AG04450 (cell line): Measurements from ENCODE around the gene EEF1G. TPM values are rescaled to one million over a fixed set of nuclear protein-coding genes. Genes with fewer than 3 reads are reported as not detected.
"Not testable (repeated sequence)": the region's sequence is repeated elsewhere in the genome, so short reads cannot be mapped to it uniquely, and the experiment has no call there.

Experiments used
- CTCF ChIA-PET: fragments of 300-600, 350-600 bp; formaldehyde crosslinking; extraction: SDS; loops from one replicate; lab custom pipeline; 2022; ENCODE audit warnings: antibody characterized with exemption, inconsistent platforms; lab: Charles Lee
- POLR2A ChIA-PET: fragments of 350-600 bp; formaldehyde crosslinking; extraction: SDS; loops from one replicate; lab custom pipeline; 2021; ENCODE audit warnings: antibody characterized with exemption, inconsistent platforms; lab: Yijun Ruan, JAX
- DNase-seq: peaks from one replicate; pipeline ENCODE4 v3.0.0-alpha.2; 2011; ENCODE audit warnings: low read depth, low spot score
- H3K27ac ChIP-seq: one replicate; pipeline ENCODE4 v1.5.1; 2012; ENCODE audit warnings: low read depth, low read length, control low read depth
- H3K27me3 ChIP-seq: one replicate; pipeline ENCODE4 v1.6.0; 2012; ENCODE audit warnings: low read length; ENCODE audit not compliant: control insufficient read depth, insufficient read depth
- H3K4me3 ChIP-seq: 2 replicates; pipeline ENCODE4 v1.5.1; 2011; ENCODE audit warnings: mild to moderate bottlenecking, low read depth, low read length, control low read depth
- H3K9me3 ChIP-seq: 2 replicates; pipeline ENCODE4 v1.5.1; 2012; ENCODE audit warnings: low read length; ENCODE audit not compliant: control insufficient read depth, insufficient read depth
- polyA plus RNA-seq: library from polyadenylated mRNA; depleted of rRNA; stranded (reverse); fragments of >200 nt; gene quantifications from 2 replicates; pipeline ENCODE4 v1.2.3, GENCODE V29; 2011
- TF ChIP-seq, protein P1 (sequence below): IDR thresholded peaks from 2 replicates; pipeline ENCODE4 v1.5.1; 2011; ENCODE audit warnings: low read depth, low read length, control low read depth, inconsistent platforms

Gene EEF1G
- polyA plus RNA-seq, 1 experiment, result 2,186 TPM

DNA sequence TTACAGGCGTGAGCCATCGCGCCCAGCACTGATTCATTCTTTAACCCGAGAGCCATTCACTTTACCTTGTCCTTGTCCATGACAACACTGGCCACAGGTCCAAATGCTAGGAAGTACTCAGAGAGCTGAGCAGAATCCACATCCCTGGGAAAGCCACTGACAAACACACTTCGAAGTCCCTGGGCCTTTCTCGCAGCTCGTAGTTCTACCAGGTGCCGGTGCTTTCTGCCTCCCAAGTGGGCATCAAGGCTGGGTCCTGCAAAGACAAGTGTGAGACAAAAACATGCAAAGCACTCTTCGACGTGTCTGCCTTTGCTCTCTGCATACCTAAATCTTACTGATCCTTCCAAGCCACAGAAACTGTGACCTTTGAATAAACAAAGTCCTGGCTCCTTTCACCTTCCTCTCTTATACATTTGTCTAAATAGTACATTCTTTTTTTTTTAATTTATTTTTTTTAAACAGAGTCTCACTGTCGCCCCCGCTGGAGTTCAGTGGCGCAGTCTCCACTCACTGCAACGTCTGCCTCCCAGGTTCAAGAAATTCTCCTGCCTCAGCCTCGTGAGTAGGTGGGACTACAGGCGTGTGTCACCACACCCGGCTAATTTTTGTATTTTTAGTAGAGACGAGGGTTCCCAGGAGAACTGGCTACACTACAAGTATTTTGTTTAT is 15.4 kb upstream of the EEF1G start:
- POLR2A ChIA-PET, result no interaction called here
- Histone ChIP-seq H3K27ac (no peak overlapping the region), H3K27me3 (no peaks in the 10 kb centered on the region), H3K9me3 (no peaks in the 10 kb centered on the region; the same call in 1 of the 2 replicates), H3K4me3 (no peak overlapping the region)
- TF ChIP-seq, protein P1, sequence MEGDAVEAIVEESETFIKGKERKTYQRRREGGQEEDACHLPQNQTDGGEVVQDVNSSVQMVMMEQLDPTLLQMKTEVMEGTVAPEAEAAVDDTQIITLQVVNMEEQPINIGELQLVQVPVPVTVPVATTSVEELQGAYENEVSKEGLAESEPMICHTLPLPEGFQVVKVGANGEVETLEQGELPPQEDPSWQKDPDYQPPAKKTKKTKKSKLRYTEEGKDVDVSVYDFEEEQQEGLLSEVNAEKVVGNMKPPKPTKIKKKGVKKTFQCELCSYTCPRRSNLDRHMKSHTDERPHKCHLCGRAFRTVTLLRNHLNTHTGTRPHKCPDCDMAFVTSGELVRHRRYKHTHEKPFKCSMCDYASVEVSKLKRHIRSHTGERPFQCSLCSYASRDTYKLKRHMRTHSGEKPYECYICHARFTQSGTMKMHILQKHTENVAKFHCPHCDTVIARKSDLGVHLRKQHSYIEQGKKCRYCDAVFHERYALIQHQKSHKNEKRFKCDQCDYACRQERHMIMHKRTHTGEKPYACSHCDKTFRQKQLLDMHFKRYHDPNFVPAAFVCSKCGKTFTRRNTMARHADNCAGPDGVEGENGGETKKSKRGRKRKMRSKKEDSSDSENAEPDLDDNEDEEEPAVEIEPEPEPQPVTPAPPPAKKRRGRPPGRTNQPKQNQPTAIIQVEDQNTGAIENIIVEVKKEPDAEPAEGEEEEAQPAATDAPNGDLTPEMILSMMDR, result peak; percentile 49
- no peak for DNase-seq
- CTCF ChIA-PET, result interaction anchor here (0.7 to 1.3 kb wide), 3 partner anchors 12 to 46 kb away, joined by 3 read pairs; partner anchors contain the start of gene MTA2

DNA sequence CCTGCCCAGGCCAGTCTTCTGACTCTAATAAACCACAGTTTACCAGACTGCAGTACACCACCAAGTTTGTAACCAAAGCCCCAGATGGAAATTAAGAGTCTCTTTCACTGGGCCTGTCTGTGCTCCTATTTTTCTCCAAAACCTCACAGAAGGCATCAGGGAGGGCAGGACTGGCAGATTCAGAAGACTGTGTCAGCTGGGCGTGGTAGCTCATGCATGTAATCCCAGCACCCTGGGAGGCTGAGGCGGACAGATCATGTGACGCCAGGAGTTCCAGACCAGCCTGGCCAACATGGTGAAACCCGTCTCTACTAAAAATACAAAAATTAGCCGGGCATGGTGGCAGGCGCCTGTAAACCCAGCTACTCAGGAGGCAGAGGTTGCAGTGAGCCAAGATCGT is 11.7 kb upstream of the EEF1G start:
- not testable (repeated sequence) for H3K9me3 ChIP-seq, H3K27ac ChIP-seq, H3K4me3 ChIP-seq, H3K27me3 ChIP-seq, DNase-seq
- ChIA-PET POLR2A (interaction anchor here (1.1 kb wide), 1 partner anchor 12 kb away, joined by 3 read pairs; the partner anchor contains the start of gene EEF1G), CTCF (interaction anchor here (1.2 to 1.3 kb wide), 2 partner anchors 42 to 191 kb away, joined by 3 read pairs; no protein-coding TSS in a partner anchor)

DNA sequence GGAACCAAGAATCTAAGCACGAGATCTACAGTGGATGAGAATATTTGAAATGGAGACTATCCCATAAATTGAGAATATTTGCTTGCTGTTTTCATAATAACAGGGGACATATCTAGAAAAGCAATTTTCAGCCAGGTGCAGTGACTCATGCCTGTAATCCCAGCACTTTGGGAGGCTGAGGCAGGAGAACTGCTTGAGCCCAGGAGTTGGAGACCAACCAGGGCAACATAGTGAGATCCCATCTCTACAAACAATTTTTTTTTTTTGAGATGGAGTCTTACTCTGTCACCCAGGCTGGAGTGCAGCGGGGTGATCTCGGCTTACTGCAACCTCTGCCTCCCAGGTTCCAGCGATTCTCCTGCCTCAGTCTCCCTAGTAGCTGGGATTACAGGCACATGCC is 8.0 kb upstream of the EEF1G start:
- CTCF ChIA-PET, H3K27me3 ChIP-seq, H3K27ac ChIP-seq, H3K4me3 ChIP-seq, H3K9me3 ChIP-seq, DNase-seq: not testable (repeated sequence)
- POLR2A ChIA-PET, result interaction anchor here (2.0 kb wide), 1 partner anchor 10 kb away, joined by 6 read pairs; the partner anchor contains the start of gene TUT1

DNA sequence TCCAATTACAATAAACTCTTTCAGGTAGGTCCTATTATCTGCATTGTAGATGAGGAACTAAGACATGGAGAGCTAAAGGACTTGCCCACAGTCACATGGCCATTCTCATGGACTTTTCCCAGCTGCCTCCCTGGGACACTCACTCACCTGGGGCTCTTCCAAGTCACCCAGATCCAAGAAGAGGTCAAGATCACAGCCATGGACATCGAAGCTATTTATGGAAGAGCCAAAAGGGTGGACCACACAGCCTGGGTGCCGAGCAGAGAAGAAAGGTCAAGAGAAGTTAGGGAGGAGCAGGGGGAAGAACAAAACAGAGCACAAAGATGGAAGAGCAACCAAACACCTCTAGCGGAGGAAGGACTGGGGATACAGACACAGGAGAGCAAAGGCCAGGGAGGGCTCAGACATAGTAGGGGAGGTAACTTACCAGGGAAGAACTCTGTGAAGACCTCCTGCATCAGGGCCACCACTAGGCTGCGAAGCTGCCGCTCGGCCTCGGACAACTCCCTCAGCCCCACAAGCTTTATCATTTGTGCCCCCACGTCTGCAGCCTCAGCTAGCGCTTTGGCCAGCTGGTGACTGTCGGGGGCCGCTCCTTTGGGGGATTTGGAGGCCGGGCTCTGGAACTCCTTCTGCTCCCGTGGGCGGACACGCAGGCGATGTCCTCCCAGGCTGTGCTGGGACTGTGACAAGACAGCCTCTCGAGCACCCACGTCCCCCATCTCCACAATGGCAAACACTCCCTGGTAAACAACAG is 7.4 kb upstream of the EEF1G start:
- no peaks in the 10 kb centered on the region for H3K27me3 ChIP-seq
- no peak overlapping the region for H3K4me3 ChIP-seq
- ChIA-PET CTCF (no interaction called here), POLR2A (interaction anchor here (2.0 kb wide), 1 partner anchor 10 kb away, joined by 6 read pairs; the partner anchor contains the start of gene TUT1)
- TF ChIP-seq, protein P1, result no peak
- DNase-seq, result no peak
- no peak overlapping the region for H3K27ac ChIP-seq
- H3K9me3 ChIP-seq, result no peaks in the 10 kb centered on the region

DNA sequence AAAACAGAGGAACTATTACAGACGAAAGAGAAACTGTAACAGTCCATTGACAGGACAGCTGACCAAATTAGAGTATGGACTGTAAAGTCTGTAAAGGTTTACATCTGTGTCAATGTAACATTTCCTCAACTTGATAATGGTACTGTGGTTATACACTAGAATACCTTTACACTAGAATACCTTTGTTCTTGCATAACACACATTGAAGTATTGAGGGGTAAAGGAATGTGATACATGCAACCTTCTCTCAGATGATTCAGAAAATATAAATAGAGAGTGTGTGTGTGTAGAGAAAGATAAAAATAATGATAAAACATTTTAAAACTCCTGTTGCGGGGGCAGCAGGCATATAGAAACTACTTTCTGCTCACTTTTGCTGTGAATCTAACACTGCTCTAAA is 5.6 kb upstream of the EEF1G start:
- Histone ChIP-seq H3K9me3 (no peaks in the 10 kb centered on the region; the same call in 1 of the 2 replicates), H3K27ac (no peak overlapping the region), H3K4me3 (no peak overlapping the region), H3K27me3 (no peaks in the 10 kb centered on the region)
- TF ChIP-seq, protein P1, result no peak
- ChIA-PET POLR2A (interaction anchor here (0.7 to 1.3 kb wide), 2 partner anchors 12 to 111 kb away, joined by 3 to 7 read pairs; partner anchors contain the start of gene TUT1), CTCF (interaction anchor here (0.6 kb wide), 1 partner anchor 15 kb away, joined by 6 read pairs; no protein-coding TSS in a partner anchor)
- no peak for DNase-seq
